NCI-H2196 treated with DMSO at 0.1 percent for 48 hours (cell line): ENCODE data around the gene GLI1.
"Not testable (repeated sequence)": the region's sequence is repeated elsewhere in the genome, so short reads cannot be mapped to it uniquely, and the experiment has no call there.

Experiments used
- DNase-seq: peaks from one replicate; lab custom pipeline; 2025; ENCODE audit not compliant: unreplicated experiment; lab: John Stamatoyannopoulos, UW

Gene GLI1

GRCh38 chr12:57459750-57460467 is at the start of gene GLI1:
GLI1 (plus strand) TSS chr12:57459785; CDS start chr12:57463692, 3,907 bp downstream.
- no peak for DNase-seq

DNA sequence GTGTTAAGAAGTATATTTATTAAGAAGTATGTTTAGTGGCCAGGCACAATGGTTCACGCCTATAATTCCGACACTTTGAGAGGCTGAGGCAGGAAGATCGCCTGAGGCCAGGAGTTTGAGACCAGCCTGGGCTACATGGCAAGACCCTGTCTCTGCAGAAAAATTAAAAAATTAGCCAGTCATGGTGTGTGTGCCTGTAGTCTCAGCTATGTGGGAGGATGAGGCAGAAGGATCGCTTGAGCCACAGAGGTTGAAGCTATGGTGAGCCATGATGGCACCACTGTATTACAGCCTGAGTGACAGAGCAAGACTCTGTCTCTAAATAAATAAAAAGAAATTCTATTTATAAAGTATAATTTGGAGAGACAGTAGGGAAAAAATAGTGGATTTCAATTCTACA is 49.1 kb upstream of the GLI1 start:
- DNase-seq: no peak

DNA sequence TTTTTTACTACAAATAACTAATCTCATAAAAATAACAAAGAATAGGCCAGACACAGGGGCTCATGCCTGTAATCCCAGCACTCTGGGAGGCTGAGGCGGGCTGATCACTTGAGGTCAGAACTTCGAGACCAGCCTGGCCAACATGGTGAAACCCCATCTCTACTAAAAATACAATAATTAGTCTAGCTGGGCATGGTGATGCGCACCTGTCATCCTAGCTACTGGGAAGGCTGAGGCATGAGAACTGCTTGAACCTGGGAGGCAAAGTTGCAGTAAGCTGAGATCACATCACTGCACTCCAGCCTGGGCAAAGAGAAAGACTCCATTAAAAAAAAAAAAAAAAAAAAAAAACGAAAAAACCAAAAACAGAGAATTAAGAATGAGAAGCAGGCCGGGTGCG is 45.4 kb upstream of the GLI1 start:
- DNase-seq: not testable (repeated sequence)

DNA sequence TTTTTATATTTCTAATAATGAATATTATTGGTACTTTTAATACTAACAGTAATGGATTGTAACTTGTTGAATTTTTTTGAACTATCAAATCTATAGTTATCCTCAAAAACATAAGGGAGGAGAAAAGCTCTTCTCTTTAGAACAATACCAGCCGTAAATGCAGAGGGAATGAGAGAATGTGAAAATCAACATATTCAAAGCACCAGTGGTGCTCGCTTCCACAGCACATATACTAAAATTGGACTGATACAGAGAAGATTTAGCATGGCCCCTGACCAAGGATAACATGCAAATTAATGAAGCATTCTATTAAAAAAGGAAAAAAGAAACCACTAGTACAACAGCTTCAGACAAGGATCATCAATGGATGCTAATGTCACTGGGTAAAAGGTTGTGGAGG is 44.5 kb upstream of the GLI1 start:
- DNase-seq: no peak

DNA sequence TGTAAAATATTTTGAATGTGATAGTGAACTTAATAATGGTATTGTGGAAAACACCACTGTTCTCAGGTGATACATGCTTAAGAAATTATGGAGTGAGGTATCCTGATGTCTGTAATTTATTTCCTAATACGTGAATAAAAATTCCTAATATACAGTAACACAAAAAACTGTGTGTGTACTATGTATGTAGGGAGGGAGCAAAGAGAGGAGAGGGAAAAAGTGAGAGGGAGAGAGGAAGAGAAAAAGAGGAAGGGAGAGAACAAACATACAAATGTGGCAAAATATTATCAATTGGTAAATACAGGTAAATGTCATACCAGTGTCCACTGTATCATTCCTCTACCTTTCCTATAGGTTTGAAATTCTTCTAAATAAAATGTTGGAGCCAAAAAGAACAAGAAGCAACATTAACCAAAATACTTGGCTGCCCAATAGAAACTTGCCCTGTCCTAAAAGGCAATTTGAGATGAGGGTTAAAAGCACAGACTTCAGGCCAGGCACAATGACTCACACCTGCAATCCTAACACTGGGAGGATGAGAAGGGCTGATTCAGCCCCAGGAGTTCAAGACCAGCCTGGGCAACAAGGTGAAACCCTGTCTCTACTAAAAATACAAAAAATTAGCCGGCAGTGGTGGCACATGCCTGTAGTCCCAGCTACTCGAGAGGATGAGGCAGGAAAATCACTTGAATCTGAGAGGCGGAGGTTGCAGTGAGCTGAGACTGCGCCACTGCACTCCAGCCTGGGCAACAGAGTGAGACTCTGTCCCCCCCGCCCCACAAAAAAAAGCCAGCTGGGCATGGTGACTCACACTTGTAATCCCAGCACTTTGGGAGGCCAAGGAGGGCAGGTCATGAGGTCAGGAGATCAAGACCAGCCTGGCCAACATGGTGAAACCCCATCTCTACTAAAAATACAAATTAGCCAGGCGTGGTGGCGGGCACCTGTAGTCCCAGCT is 43.3 kb upstream of the GLI1 start:
- no peak for DNase-seq

- no peak for DNase-seq
Measured at GRCh38 chr12:57418255-57418654, 41.3 kb upstream of the GLI1 start.

- DNase-seq: no peak
Measured at GRCh38 chr12:57419495-57419894, 40.1 kb upstream of the GLI1 start.

DNA sequence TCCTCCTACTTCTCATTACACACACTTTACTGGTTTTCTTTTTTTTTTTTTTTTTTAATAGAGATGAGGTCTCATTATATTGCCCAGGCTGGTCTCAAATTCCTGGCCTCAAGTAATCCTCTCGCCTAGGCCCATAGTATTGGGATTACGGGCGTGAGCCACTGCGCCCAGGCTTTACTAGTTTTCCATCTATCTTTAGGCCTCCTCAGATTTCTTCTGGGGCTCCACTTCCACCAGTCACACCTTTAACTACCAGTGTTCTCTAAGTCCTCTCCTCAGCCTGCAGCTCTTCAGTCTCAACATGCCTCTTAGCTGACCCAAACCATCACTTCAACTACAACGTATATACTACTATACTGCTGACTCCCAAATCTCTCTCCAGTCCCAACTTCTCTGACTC is 39.1 kb upstream of the GLI1 start:
- DNase-seq: no peak

DNA sequence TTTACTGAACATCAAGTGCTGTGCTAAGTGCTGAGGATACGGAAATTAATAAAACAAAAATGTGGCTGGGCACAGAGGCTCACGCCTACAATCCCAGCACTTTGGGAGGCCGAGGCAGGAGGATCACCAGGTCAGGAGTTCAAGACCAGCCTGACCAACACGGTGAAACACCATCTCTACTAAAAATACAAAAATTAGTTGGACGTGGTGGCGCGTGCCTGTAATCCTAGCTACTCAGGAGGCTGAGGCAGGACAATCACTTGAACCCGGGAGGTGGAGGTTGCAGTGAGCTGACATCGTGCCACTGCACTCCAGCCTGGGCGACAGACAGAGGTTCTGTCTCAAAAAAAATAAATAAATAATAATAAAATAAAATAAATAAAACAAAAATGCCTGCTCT is 32.6 kb upstream of the GLI1 start:
- DNase-seq: not testable (repeated sequence)

DNA sequence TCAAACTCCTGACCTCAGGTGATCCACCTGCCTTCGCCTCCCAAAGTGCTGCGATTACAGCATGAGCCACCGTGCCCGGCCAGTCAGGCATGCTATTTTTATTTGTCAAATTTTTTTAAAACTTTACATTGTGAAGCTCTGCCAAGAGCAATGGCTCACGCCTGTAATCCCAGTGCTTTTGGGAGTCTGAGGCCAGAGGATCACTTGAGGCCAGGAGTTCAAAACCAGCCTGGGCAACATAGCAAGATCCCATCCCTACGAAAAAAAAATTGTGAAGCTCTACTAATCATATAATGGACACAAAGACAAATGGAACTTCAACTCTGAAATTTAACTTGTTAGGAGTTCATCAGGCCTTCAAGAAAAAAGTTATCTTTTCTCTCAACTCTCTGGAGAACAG is 30.6 kb upstream of the GLI1 start:
- DNase-seq: no peak

DNA sequence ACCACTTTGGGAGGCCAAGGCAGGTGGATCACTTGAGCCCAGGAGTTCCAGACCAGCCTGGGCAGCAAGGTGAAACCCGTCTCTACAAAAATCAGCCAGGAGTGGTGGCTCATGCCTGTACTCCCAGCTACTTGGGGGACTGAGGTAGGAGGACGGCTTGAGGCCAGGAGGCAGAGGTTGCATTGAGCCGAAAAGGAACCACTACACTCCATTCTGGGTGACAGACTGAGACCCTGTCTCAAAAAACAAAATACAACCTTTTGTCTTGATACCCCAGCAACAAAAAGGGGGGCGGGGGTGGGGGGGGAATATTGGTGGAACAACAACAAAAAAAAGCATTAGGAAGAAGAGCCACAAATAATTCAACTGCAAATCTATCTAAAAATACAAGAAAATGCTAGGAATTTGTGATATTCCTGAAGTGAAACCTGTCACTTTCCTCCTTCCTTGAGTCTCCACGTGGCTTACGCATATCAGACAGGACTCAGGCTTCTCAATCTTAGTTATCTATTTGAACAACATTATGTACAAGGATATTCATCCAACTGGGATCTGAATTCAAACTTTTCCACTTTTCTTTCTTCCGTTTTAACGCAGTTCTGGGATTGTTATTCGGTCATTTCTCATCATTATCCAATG is 30.0 kb upstream of the GLI1 start:
- DNase-seq: no peak

DNA sequence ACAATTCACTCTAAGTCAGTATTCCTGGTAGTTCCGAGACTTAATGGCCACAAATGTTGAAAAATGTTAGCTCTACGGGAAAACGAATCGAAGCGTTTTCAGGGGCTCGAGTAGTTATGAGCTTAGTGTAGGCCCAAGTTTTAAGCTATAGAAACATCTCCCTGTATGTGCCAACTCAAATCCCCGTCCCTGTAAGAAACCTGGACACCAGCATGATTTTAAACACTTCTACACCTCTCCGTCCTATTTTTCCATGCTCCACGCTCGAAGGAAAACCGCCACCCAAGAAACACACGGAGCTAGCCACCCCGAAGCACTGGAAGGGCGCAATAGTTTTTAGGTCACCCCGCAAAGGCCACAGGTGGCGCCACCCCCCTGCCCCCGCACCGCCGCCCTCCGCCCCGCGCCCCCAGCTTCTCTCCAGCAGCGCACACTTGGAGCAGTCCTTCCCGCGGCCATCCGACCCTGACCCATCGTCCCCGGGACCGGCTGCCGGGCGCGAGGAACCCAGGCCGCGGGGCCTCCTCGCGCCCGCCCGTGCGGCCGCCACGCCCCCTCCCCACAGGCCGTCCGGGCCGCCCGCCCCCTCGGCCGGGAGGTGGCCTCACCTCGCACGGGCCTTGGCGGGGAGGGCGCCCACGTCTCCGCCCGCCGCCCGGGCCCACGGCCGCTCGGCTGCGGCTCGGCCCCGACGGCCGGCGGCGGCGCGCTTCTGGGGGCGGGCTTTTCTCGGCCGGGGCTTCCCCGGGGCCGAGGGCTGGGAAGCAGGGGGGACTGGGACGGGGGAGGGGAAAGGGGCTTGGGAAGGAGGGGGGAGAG is 29.3 kb upstream of the GLI1 start:
- peak; percentile 68 for DNase-seq

DNA sequence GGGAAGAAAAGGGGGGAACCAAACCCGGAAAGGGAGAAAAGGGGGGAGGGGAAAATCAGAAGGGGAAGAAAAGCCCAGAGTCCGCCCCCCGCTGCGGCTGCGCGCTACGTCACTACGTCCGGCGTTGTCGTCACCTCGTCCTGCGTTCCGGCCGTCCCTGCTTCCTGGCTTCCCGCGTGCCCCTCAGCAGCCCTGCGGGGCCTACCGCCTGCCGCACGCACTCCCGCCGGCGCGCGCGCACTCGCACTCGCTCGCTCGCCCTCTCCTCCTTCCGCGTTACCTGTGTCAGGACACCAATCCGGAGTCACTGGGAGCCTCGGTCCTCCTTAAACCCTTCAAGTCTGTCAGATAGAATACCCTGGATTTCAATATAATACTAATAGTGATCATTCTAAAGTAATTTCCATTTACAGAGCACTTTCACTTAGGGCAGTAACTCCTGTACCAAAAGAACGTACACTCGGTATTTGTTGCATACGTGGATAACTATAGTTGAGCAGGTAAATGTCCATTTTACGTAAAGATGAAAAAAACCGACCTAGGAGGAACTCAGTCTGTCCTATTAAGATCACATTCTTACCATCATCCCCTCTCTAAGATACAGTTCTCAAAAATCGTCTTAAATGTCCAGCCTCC is 28.5 kb upstream of the GLI1 start, which contains the start of gene R3HDM2:
TSS of gene R3HDM2 (minus strand) at position 113 of the 636 bp plus-strand sequence. CDS start 120,615 bp downstream, outside the sequence.
- DNase-seq: peak; percentile 95

- no peak for DNase-seq
Measured at GRCh38 chr12:57431654-57432188, 27.9 kb upstream of the GLI1 start.

GRCh38 chr12:57433370-57433769 is 26.2 kb upstream of the GLI1 start:
- no peak for DNase-seq

- no peak for DNase-seq
Measured at GRCh38 chr12:57434517-57435223, 24.9 kb upstream of the GLI1 start, which contains the start of gene INHBC. INHBC (plus strand) TSS chr12:57434784; CDS start chr12:57434887, 103 bp downstream.

DNA sequence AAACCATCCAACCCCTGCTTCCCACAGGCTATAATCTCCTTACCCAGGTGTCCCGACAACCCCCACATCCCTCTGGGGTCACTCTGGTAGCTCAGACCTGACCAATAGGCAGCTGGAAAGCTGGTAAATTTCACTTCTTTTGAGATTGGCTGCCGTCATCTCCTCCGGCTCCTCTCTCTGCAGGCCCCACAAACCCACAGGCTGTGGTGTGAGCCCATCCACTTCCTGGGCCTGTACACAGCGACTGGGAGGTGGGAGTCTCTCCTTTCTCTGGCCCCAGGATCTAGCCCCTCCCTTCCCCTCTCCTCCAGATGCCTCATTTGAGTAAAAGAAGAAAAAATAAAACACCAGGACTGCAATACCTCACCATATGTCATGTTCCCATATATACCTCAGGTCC is 24.3 kb upstream of the GLI1 start:
- no peak for DNase-seq

DNA sequence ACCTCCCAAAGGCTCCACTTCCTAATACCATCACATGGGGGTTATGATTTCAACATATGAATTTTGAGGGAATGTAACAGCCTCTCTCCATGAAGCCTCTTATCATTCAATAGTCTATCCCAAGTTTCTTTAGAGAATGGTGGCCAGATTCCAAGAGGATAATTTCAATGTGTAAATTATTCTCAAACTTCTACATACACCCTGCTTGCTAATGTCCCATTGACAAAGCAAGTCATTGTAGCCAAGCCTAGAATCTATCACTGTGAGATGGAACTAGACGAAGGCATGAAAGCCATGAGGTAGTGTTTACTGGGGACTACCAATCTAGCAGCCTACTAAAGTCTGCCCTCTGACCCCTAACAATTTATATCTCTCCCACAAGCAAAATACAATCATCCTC is 21.2 kb upstream of the GLI1 start:
- DNase-seq: no peak

- no peak for DNase-seq
Measured at GRCh38 chr12:57439762-57440266, 19.8 kb upstream of the GLI1 start.
